IMR-90 (cell line): Measurements from ENCODE around the gene TCERG1. TPM values are rescaled to one million over a fixed set of nuclear protein-coding genes. Genes with fewer than 3 reads are reported as not detected.

ENCODE experiments used
- ATAC-seq: fragments of 200-7000 bp; cut with Tn5 transposase; 2 replicates; pipeline ENCODE4 v1.9.1; 2020; ENCODE audit warnings: low read depth, mild to moderate bottlenecking, moderate library complexity
- BruUV-seq: library from RNA; stranded (reverse); fragments of 400-500 nt; replicated peaks from 2 replicates; lab custom pipeline; 2021; lab: Mats Ljungman, UMichigan
- CTCF ChIA-PET: fragments of 300-600 bp; formaldehyde crosslinking; extraction: SDS; loops from one replicate; lab custom pipeline; 2021; ENCODE audit warnings: antibody characterized with exemption; lab: Yijun Ruan, JAX
- POLR2A ChIA-PET: fragments of 300-600 bp; sonication (Branson Sonifier 250); formaldehyde crosslinking; loops from one replicate; lab custom pipeline; 2022; ENCODE audit warnings: antibody characterized with exemption; ENCODE audit not compliant: unreplicated experiment; lab: Charles Lee
- DNase-seq: peaks from one replicate; pipeline ENCODE4 v3.0.0; 2013
- H2AFZ ChIP-seq: replicated peaks from 2 replicates; pipeline ENCODE3; 2013; ENCODE audit warnings: low read length, mild to moderate bottlenecking; ENCODE audit not compliant: poor library complexity
- H2AK5ac ChIP-seq: 2 replicates; pipeline ENCODE4 v1.6.1; 2013; ENCODE audit warnings: low read depth, low read length, inconsistent platforms
- H2AK9ac ChIP-seq: replicated peaks from 2 replicates; pipeline ENCODE3; 2013; ENCODE audit warnings: mild to moderate bottlenecking, low read depth, low read length, moderate library complexity; ENCODE audit not compliant: poor library complexity
- H2BK120ac ChIP-seq: 2 replicates; pipeline ENCODE4 v1.6.1; 2013; ENCODE audit warnings: low read depth, low read length, inconsistent platforms
- H2BK15ac ChIP-seq: 3 replicates; pipeline ENCODE4 v1.6.1; 2013; ENCODE audit warnings: low read depth, low read length, inconsistent platforms
- H2BK20ac ChIP-seq: 2 replicates; pipeline ENCODE4 v1.6.1; 2013; ENCODE audit warnings: low read depth, mild to moderate bottlenecking, inconsistent platforms, low read length, moderate library complexity
- H2BK5ac ChIP-seq: 2 replicates; pipeline ENCODE4 v1.6.1; 2013; ENCODE audit warnings: mild to moderate bottlenecking, low read depth, low read length, inconsistent platforms; ENCODE audit not compliant: poor library complexity, severe bottlenecking
- H3K14ac ChIP-seq: replicated peaks from 2 replicates; pipeline ENCODE4 v1.6.1; 2013; ENCODE audit warnings: low read depth, low read length, inconsistent platforms
- H3K18ac ChIP-seq: 2 replicates; pipeline ENCODE4 v1.6.1; 2013; ENCODE audit warnings: low read depth, low read length, control low read depth
- H3K23ac ChIP-seq: 2 replicates; pipeline ENCODE4 v1.6.1; 2013; ENCODE audit warnings: low read depth, low read length, inconsistent platforms
- H3K27ac ChIP-seq: 2 replicates; pipeline ENCODE4 v1.5.1; 2013; ENCODE audit warnings: mild to moderate bottlenecking, control low read depth, low read length; ENCODE audit not compliant: insufficient read depth
- H3K27me3 ChIP-seq: 2 replicates; pipeline ENCODE4 v1.6.1; 2013; ENCODE audit warnings: low read length; ENCODE audit not compliant: control insufficient read depth, insufficient read depth
- H3K36me3 ChIP-seq: 2 replicates; pipeline ENCODE4 v1.6.1; 2013; ENCODE audit warnings: low read length, mixed read lengths; ENCODE audit not compliant: control insufficient read depth, insufficient read depth
- H3K4ac ChIP-seq: 2 replicates; pipeline ENCODE4 v1.6.1; 2013; ENCODE audit warnings: low read depth, low read length, inconsistent platforms
- H3K4me1 ChIP-seq: 2 replicates; pipeline ENCODE4 v1.6.1; 2013; ENCODE audit warnings: low read length, mixed read lengths; ENCODE audit not compliant: control insufficient read depth, insufficient read depth
- H3K4me2 ChIP-seq: 2 replicates; pipeline ENCODE4 v1.6.1; 2013; ENCODE audit warnings: low read depth, mild to moderate bottlenecking, control low read depth, low read length, moderate library complexity
- H3K4me3 ChIP-seq: 2 replicates; pipeline ENCODE4 v1.5.1; 2013; ENCODE audit warnings: low read depth, mild to moderate bottlenecking, control low read depth, low read length, moderate library complexity; ENCODE audit not compliant: insufficient read depth
- H3K56ac ChIP-seq: 2 replicates; pipeline ENCODE4 v1.6.1; 2013; ENCODE audit warnings: low read length, inconsistent platforms; ENCODE audit not compliant: insufficient read depth; ENCODE audit errors: extremely low read depth
- H3K79me1 ChIP-seq, 2 experiments: 2 replicates each; pipeline ENCODE4 v1.6.1; 2013; ENCODE audit warnings: low read length in 2 of 2, inconsistent platforms in 1 of 2, low read depth in 1 of 2
- H3K9ac ChIP-seq: 2 replicates; pipeline ENCODE4 v1.6.1; 2013; ENCODE audit warnings: low read depth, low read length, control low read depth
- H3K9me1 ChIP-seq: 2 replicates; pipeline ENCODE4 v1.6.1; 2013; ENCODE audit warnings: low read length, inconsistent platforms; ENCODE audit not compliant: insufficient read depth
- H3K9me3 ChIP-seq: 2 replicates; pipeline ENCODE4 v1.6.1; 2013; ENCODE audit warnings: low read length; ENCODE audit not compliant: control insufficient read depth, insufficient read depth
- H4K20me1 ChIP-seq: 2 replicates; pipeline ENCODE4 v1.6.1; 2013; ENCODE audit warnings: low read length, inconsistent platforms; ENCODE audit not compliant: insufficient read depth
- H4K5ac ChIP-seq: 2 replicates; pipeline ENCODE4 v1.6.1; 2013; ENCODE audit warnings: mild to moderate bottlenecking, low read depth, low read length, control low read depth
- H4K8ac ChIP-seq, 2 experiments: 2 replicates each; pipeline ENCODE4 v1.6.1; 2013; ENCODE audit warnings: low read depth in 2 of 2, low read length in 2 of 2, control low read depth in 1 of 2, inconsistent platforms in 1 of 2
- H4K91ac ChIP-seq: 2 replicates; pipeline ENCODE4 v1.6.1; 2013; ENCODE audit warnings: low read depth, low read length, inconsistent platforms; ENCODE audit not compliant: insufficient read depth
- BHLHE40 ChIP-seq: fragments of 150-350 bp; IDR thresholded peaks from 2 replicates; pipeline ENCODE4 v1.6.1; 2016; ENCODE audit warnings: mild to moderate bottlenecking, low read depth, low read length
- CEBPB ChIP-seq: IDR thresholded peaks from 2 replicates; pipeline ENCODE4 v1.6.1; 2012; ENCODE audit warnings: low read depth, low read length, improper control_type of control experiment
- CHD1 ChIP-seq: IDR thresholded peaks from 2 replicates; pipeline ENCODE4 v1.6.1; 2012; ENCODE audit warnings: low read depth, low read length, improper control_type of control experiment
- CTCF ChIP-seq: conservative IDR thresholded peaks from 2 replicates; pipeline ENCODE4 v1.5.1; 2012; ENCODE audit warnings: mild to moderate bottlenecking, low read depth, low read length, improper control_type of control experiment
- ELK1 ChIP-seq: fragments of 150-350 bp; IDR thresholded peaks from 2 replicates; pipeline ENCODE4 v1.6.1; 2016; ENCODE audit warnings: low read depth, mild to moderate bottlenecking, low read length, moderate library complexity, borderline replicate concordance
- FOS ChIP-seq: fragments of 150-350 bp; IDR thresholded peaks from 2 replicates; pipeline ENCODE4 v1.6.1; 2016; ENCODE audit warnings: low read depth, low read length
- MAFK ChIP-seq: IDR thresholded peaks from 2 replicates; pipeline ENCODE4 v1.6.1; 2012; ENCODE audit warnings: low read depth, low read length, improper control_type of control experiment
- MAZ ChIP-seq: IDR thresholded peaks from 2 replicates; pipeline ENCODE4 v1.6.1; 2012; ENCODE audit warnings: low read depth, mild to moderate bottlenecking, low read length, improper control_type of control experiment, moderate library complexity, borderline replicate concordance
- MXI1 ChIP-seq: IDR thresholded peaks from 2 replicates; pipeline ENCODE4 v1.6.1; 2012; ENCODE audit warnings: low read depth, mild to moderate bottlenecking, low read length, moderate library complexity, borderline replicate concordance
- NFE2L2 ChIP-seq: fragments of 150-350 bp; IDR thresholded peaks from 2 replicates; pipeline ENCODE4 v1.6.1; 2016; ENCODE audit warnings: low read depth, mild to moderate bottlenecking, low read length
- POLR2A ChIP-seq: IDR thresholded peaks from 2 replicates; pipeline ENCODE4 v1.6.1; 2012; ENCODE audit warnings: mild to moderate bottlenecking, low read depth, low read length
- RAD21 ChIP-seq: IDR thresholded peaks from 2 replicates; pipeline ENCODE4 v1.6.1; 2012; ENCODE audit warnings: low read length, improper control_type of control experiment
- RCOR1 ChIP-seq: IDR thresholded peaks from 2 replicates; pipeline ENCODE4 v1.6.1; 2012; ENCODE audit warnings: mild to moderate bottlenecking, low read length, improper control_type of control experiment; ENCODE audit not compliant: insufficient replicate concordance
- RFX5 ChIP-seq: IDR thresholded peaks from 2 replicates; pipeline ENCODE4 v1.8.0; 2012; ENCODE audit warnings: low read depth, mild to moderate bottlenecking, low read length, moderate library complexity
- SMC3 ChIP-seq: fragments of 150-350 bp; IDR thresholded peaks from 2 replicates; pipeline ENCODE4 v1.6.1; 2016; ENCODE audit warnings: low read depth, mild to moderate bottlenecking, antibody characterized with exemption, low read length, moderate library complexity
- USF2 ChIP-seq: fragments of 150-350 bp; IDR thresholded peaks from 2 replicates; pipeline ENCODE4 v1.6.1; 2017; ENCODE audit warnings: mild to moderate bottlenecking, antibody characterized with exemption, low read length, low read depth
- WGBS, 2 experiments: methylation state at CpG; one replicate each; pipeline versions ENCODE4 v1.1.5 to v1.1.7; 2013; ENCODE audit warnings: missing lambda C conversion rate in 2 of 2; ENCODE audit not compliant: insufficient read length in 1 of 2; ENCODE audit errors: extremely low coverage in 2 of 2; 5-methylcytosine and 5-hydroxymethylcytosine counted together
- dilution Hi-C: fragments of 300-500 bp; cut with HindIII; formaldehyde crosslinking; loops from one replicate; pipeline ENCODE4 v1.14.3; 2018; ENCODE audit warnings: low sequenced_read_pairs; ENCODE audit not compliant: unreplicated experiment
- in situ Hi-C: fragments of 300-500 bp; cut with MboI; formaldehyde crosslinking; loops from 3 replicates; pipeline ENCODE4 v1.14.3; 2019; ENCODE audit warnings: low sequenced_read_pairs, inconsistent platforms, mixed read lengths
- intact Hi-C: fragments of 100-400 bp; cut with micrococcal nuclease; formaldehyde crosslinking; loops from 2 replicates; pipeline ENCODE4 v1.10.0; 2022
- polyA plus RNA-seq, 3 experiments: library from polyadenylated mRNA; depleted of rRNA; stranded (reverse); fragments of >200 nt; gene quantifications; 2 replicates each; pipeline ENCODE4 v1.2.3, GENCODE V29; 2012; ENCODE audit warnings: low replicate concordance in 1 of 3
- total RNA-seq: library from RNA; depleted of rRNA; stranded (reverse); fragments of >200 nt; gene quantifications from 2 replicates; pipeline ENCODE4 v1.2.3, GENCODE V29; 2012

TCERG1 gene
- total and polyA plus RNA-seq, 2 of the 4 experiments (the other 2 are of a cell fraction), result 21.9 to 44.7 TPM

GRCh38 chr5:146560205-146560812, 113.2 kb downstream of the TCERG1 start:
- Histone ChIP-seq H2BK20ac (no peak overlapping the region), H3K36me3 (no peaks in the 10 kb centered on the region), H2AK5ac (no peak overlapping the region), H2BK5ac (no peak overlapping the region), H3K4me3 (no peak overlapping the region), H3K14ac (no peak overlapping the region), H3K4me1 (no peaks in the 10 kb centered on the region), H3K9me1 (no peaks in the 10 kb centered on the region), H3K23ac (no peak overlapping the region), H3K9me3 (no peaks in the 10 kb centered on the region), H4K8ac (peak overlapping the region in 1 of 2 experiments; percentile 57; a peak in 1 of 4 replicates), H3K9ac (no peak overlapping the region), H2AFZ (no peak overlapping the region), H4K20me1 (no peaks in the 10 kb centered on the region), H3K4me2 (no peak overlapping the region), H4K91ac (no peak overlapping the region), H3K18ac (no peak overlapping the region; the same call in 1 of the 2 replicates), H2AK9ac (no peak overlapping the region), H2BK15ac (no peak overlapping the region), H4K5ac (no peak overlapping the region), H3K79me1 (no peaks in the 10 kb centered on the region), H3K27ac (no peak overlapping the region), H3K27me3 (no peaks in the 10 kb centered on the region), H3K56ac (no peak overlapping the region), H2BK120ac (no peak overlapping the region), H3K4ac (no peak overlapping the region)
- dilution Hi-C loops, result no loop called here
- in situ Hi-C loops, result no loop called here
- ChIA-PET CTCF (no interaction called here), POLR2A (no interaction called here)
- no TSS peak for BruUV-seq
- TF ChIP-seq CTCF (no peak), FOS (no peak), CEBPB (no peak), RAD21 (no peak), SMC3 (no peak), MAFK (no peak), RCOR1 (no peak), MAZ (no peak), MXI1 (no peak), USF2 (no peak), RFX5 (no peak), NFE2L2 (no peak), CHD1 (no peak), ELK1 (no peak), POLR2A (no peak), BHLHE40 (no peak)
- intact Hi-C loops, result no loop called here
- ATAC-seq (peak; percentile 59), DNase-seq (peak; percentile 5)
- WGBS, 2 experiments, result no CpG with 5 or more reads among the region's 3 CpGs
